ENCODE measurements around the gene PRXL2A.

GRCh38 chr10:80444124-80444523, 35.8 kb downstream of the PRXL2A start:
- TF ChIP-seq, protein P1, sequence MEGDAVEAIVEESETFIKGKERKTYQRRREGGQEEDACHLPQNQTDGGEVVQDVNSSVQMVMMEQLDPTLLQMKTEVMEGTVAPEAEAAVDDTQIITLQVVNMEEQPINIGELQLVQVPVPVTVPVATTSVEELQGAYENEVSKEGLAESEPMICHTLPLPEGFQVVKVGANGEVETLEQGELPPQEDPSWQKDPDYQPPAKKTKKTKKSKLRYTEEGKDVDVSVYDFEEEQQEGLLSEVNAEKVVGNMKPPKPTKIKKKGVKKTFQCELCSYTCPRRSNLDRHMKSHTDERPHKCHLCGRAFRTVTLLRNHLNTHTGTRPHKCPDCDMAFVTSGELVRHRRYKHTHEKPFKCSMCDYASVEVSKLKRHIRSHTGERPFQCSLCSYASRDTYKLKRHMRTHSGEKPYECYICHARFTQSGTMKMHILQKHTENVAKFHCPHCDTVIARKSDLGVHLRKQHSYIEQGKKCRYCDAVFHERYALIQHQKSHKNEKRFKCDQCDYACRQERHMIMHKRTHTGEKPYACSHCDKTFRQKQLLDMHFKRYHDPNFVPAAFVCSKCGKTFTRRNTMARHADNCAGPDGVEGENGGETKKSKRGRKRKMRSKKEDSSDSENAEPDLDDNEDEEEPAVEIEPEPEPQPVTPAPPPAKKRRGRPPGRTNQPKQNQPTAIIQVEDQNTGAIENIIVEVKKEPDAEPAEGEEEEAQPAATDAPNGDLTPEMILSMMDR (IDR thresholded peaks at IDR 0.05; ENCODE audit: low read depth, low read length) = no peak
- TF ChIP-seq POLR2A (IDR thresholded peaks at IDR 0.05; ENCODE audit: extremely low read depth, insufficient read length) (no peak), MYC (IDR thresholded peaks at IDR 0.05; ENCODE audit: low read depth, low read length) (no peak), MAX (IDR thresholded peaks at IDR 0.05; ENCODE audit: low read depth, low read length) (no peak)
